ENCODE measurements around the gene SLC39A11. TPM values are rescaled to one million over a fixed set of nuclear protein-coding genes. Genes with fewer than 3 reads are reported as not detected.

The SLC39A11 gene
- total and polyA plus RNA-seq, 2 of the 13 experiments (the other 11 are each of a cell fraction or from before 2014, with no cell fraction given): 17.2 to 31.5 TPM

DNA sequence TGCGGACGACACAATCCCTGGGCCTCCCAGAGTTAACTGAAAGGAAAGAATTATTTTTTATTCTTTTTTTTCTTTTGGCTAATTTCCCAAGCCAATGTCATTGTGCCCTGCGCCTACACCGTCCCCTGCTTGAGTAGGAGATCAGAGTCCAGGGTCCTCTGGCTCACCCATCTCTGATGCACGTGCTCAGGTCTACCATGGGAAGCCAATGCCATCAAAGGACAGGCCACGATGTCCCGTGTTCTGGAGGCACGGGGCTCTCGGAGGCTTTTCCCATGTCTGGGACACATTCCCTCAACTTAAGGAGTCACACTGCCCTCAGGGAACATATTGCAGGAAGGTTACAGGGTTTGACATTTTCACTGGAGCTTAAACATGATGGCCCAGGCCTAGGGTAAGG, 123.7 kb downstream of the SLC39A11 start:
- 46% methylated on average over 9 of the region's 9 CpGs for WGBS (ENCODE audit: low lambda C conversion rate)
- no peak overlapping the region for H3K27ac ChIP-seq (ENCODE audit: extremely low read length, insufficient read depth, low read length)
- peaks cover 39% of the 10 kb centered on the region for H3K4me1 ChIP-seq (ENCODE audit: insufficient read depth, low read length)
- peaks cover 36% of the 10 kb centered on the region for H4K20me1 ChIP-seq (ENCODE audit: insufficient read depth, low read length)
- ATAC-seq (no peak), FAIRE-seq (no peak), DNase-seq (ENCODE audit: low spot score) (no peak)
- intact Hi-C loops (cut with micrococcal nuclease; ENCODE audit: unreplicated experiment) (no loop called here), in situ Hi-C loops (cut with HindIII; ENCODE audit: extremely low pct_ligation_motif_present, low pct_unique_long_range_greater_than_20kb) (loop anchor here (25.0 kb wide), 1 partner anchor 419 kb away; no protein-coding TSS in a partner anchor)
- no peak overlapping the region for H3K4me3 ChIP-seq (replicated peaks in 1 of 3; ENCODE audit: insufficient read depth in 1 of 3, low read depth in 2 of 3, low read length in 3 of 3)
- no peak overlapping the region for H3K9ac ChIP-seq (ENCODE audit: insufficient read depth, low read depth, low read length)
- H2AFZ ChIP-seq (ENCODE audit: low read length): no peak overlapping the region
- no TSS peak for BruUV-seq (replicated peaks)
- H3K4me2 ChIP-seq (ENCODE audit: low read depth, low read length): no peak overlapping the region
- POLR2A ChIA-PET: no interaction called here
- H3K36me3 ChIP-seq (replicated peaks in 1 of 2; ENCODE audit: control insufficient read depth in 1 of 2, insufficient read depth in 2 of 2, low read length in 2 of 2): no peaks in the 10 kb centered on the region
- H3K27me3 ChIP-seq (ENCODE audit: control insufficient read depth in 1 of 2, insufficient read depth in 2 of 2, low read length in 2 of 2): peaks cover 2 to 17% of the 10 kb centered on the region in 2 experiments; a peak in 4 of 5 replicates
- H3K9me3 ChIP-seq (ENCODE audit: low read length): no peaks in the 10 kb centered on the region
- H3K79me2 ChIP-seq (ENCODE audit: insufficient read depth, low read length): no peaks in the 10 kb centered on the region
- CTCF ChIA-PET (ENCODE audit: low intra/inter-chr PET ratio, low total read pairs): no interaction called here
- TF ChIP-seq ONECUT2 (CRISPR knock-in tag; IDR thresholded peaks at IDR 0.05): 0 out of 2 replicates have a peak, but pooled peaks have one; percentile 16
- TF ChIP-seq, protein P1, sequence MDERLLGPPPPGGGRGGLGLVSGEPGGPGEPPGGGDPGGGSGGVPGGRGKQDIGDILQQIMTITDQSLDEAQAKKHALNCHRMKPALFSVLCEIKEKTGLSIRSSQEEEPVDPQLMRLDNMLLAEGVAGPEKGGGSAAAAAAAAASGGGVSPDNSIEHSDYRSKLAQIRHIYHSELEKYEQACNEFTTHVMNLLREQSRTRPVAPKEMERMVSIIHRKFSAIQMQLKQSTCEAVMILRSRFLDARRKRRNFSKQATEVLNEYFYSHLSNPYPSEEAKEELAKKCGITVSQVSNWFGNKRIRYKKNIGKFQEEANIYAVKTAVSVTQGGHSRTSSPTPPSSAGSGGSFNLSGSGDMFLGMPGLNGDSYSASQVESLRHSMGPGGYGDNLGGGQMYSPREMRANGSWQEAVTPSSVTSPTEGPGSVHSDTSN (CRISPR knock-in tag; IDR thresholded peaks at IDR 0.05): no peak
- no peak for TF ChIP-seq ZC3H4 (CRISPR knock-in tag; IDR thresholded peaks at IDR 0.05; ENCODE audit: borderline replicate concordance)
- TF ChIP-seq TARDBP (CRISPR knock-in tag; IDR thresholded peaks at IDR 0.05): no peak
- peak; percentile 40; the same call in 1 of the 2 replicates for TF ChIP-seq ZNF350 (CRISPR knock-in tag; IDR thresholded peaks at IDR 0.05; ENCODE audit: borderline replicate concordance, low read depth)
- TF ChIP-seq ZNF772 (CRISPR knock-in tag; IDR thresholded peaks at IDR 0.05): no peak
- no peak for TF ChIP-seq ZNF446 (CRISPR knock-in tag; IDR thresholded peaks at IDR 0.05)
- TF ChIP-seq ZNF816 (CRISPR knock-in tag; IDR thresholded peaks at IDR 0.05; ENCODE audit: borderline replicate concordance): no peak
- TF ChIP-seq NFKB2 (CRISPR knock-in tag; IDR thresholded peaks at IDR 0.05; ENCODE audit: borderline replicate concordance): 0 out of 2 replicates have a peak, but pooled peaks have one; percentile 45
- peak; percentile 25; the same call in 1 of the 2 replicates for TF ChIP-seq FOXJ3 (CRISPR knock-in tag; IDR thresholded peaks at IDR 0.05; ENCODE audit: borderline replicate concordance)
- peak; percentile 48; the same call in 1 of the 2 replicates for TF ChIP-seq RARA (CRISPR knock-in tag; IDR thresholded peaks at IDR 0.05)
- no peak for TF ChIP-seq ZNF530 (CRISPR knock-in tag; IDR thresholded peaks at IDR 0.05; ENCODE audit: low read depth)
- TF ChIP-seq GATA4 (IDR thresholded peaks at IDR 0.05; ENCODE audit: borderline replicate concordance, low read depth): no peak
- TF ChIP-seq SALL1 (CRISPR knock-in tag; IDR thresholded peaks at IDR 0.05): peak; percentile 59
- no peak for TF ChIP-seq ZNF329 (CRISPR knock-in tag; IDR thresholded peaks at IDR 0.05; ENCODE audit: low read depth)
- peak; percentile 37; the same call in 1 of the 2 replicates for TF ChIP-seq MED1 (CRISPR knock-in tag; IDR thresholded peaks at IDR 0.05)
- TF ChIP-seq HNF4A (CRISPR knock-in tag; IDR thresholded peaks at IDR 0.05): peak; percentile 81
- TF ChIP-seq, protein P2, sequence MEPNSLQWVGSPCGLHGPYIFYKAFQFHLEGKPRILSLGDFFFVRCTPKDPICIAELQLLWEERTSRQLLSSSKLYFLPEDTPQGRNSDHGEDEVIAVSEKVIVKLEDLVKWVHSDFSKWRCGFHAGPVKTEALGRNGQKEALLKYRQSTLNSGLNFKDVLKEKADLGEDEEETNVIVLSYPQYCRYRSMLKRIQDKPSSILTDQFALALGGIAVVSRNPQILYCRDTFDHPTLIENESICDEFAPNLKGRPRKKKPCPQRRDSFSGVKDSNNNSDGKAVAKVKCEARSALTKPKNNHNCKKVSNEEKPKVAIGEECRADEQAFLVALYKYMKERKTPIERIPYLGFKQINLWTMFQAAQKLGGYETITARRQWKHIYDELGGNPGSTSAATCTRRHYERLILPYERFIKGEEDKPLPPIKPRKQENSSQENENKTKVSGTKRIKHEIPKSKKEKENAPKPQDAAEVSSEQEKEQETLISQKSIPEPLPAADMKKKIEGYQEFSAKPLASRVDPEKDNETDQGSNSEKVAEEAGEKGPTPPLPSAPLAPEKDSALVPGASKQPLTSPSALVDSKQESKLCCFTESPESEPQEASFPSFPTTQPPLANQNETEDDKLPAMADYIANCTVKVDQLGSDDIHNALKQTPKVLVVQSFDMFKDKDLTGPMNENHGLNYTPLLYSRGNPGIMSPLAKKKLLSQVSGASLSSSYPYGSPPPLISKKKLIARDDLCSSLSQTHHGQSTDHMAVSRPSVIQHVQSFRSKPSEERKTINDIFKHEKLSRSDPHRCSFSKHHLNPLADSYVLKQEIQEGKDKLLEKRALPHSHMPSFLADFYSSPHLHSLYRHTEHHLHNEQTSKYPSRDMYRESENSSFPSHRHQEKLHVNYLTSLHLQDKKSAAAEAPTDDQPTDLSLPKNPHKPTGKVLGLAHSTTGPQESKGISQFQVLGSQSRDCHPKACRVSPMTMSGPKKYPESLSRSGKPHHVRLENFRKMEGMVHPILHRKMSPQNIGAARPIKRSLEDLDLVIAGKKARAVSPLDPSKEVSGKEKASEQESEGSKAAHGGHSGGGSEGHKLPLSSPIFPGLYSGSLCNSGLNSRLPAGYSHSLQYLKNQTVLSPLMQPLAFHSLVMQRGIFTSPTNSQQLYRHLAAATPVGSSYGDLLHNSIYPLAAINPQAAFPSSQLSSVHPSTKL (CRISPR knock-in tag; IDR thresholded peaks at IDR 0.05): peak; percentile 55; the same call in 1 of the 2 replicates
- TF ChIP-seq BHLHE40 (IDR thresholded peaks at IDR 0.05; ENCODE audit: low read length): peak; percentile 80
- 0 out of 2 replicates have a peak, but pooled peaks have one; percentile 12 for TF ChIP-seq KDM1A (CRISPR knock-in tag; IDR thresholded peaks at IDR 0.05)
- TF ChIP-seq ZFP62 (CRISPR knock-in tag; IDR thresholded peaks at IDR 0.05): no peak
- TF ChIP-seq TEF (CRISPR knock-in tag; IDR thresholded peaks at IDR 0.05): 0 out of 2 replicates have a peak, but pooled peaks have one; percentile 17

Data from HepG2 (cell line).